Colonic mucosa (tissue), 4 donors: ENCODE results near the gene EPHX1. TPM values are rescaled to one million over a fixed set of nuclear protein-coding genes. Genes with fewer than 3 reads are reported as not detected.

Source experiments
- DNase-seq: peaks from one replicate; pipeline ENCODE4 v3.0.0-alpha.2; 2020
- H3K27ac ChIP-seq: fragments of 200-600 bp; one replicate; pipeline ENCODE4 v1.8.0; 2021
- H3K27me3 ChIP-seq: fragments of 200-600 bp; one replicate; pipeline ENCODE4 v1.8.0; 2021
- H3K36me3 ChIP-seq: fragments of 200-600 bp; one replicate; pipeline ENCODE4 v1.8.0; 2021
- H3K4me1 ChIP-seq: fragments of 200-600 bp; one replicate; pipeline ENCODE4 v1.8.0; 2021; ENCODE audit warnings: mild to moderate bottlenecking
- H3K4me3 ChIP-seq: fragments of 200-600 bp; one replicate; pipeline ENCODE4 v1.8.0; 2021
- H3K9ac ChIP-seq, 2 donors: one replicate each; pipeline ENCODE4 v1.7.0; 2013; ENCODE audit warnings: control low read depth in 2 of 2, low read depth in 2 of 2, low read length in 2 of 2
- H3K9me3 ChIP-seq: fragments of 200-600 bp; one replicate; pipeline ENCODE4 v1.8.0; 2021
- CTCF ChIP-seq: fragments of 200-600 bp; IDR thresholded peaks from one replicate; pipeline ENCODE4 v1.8.0; 2022; ENCODE audit warnings: antibody characterized with exemption, mild to moderate bottlenecking
- intact Hi-C: fragments of 100-400 bp; cut with DNase I; formaldehyde crosslinking; loops from one replicate; pipeline ENCODE4 v1.14.1; 2022
- total RNA-seq, 2 donors: library from RNA; stranded (reverse); fragmentation: NEBNext Ultra II Directional in 1 of 2; extraction: Animal tissue kit (Norgen Biotek cat#: 25700) in 1 of 2; gene quantifications; one replicate each; pipeline ENCODE4 v1.2.1, GENCODE V29; 2021
- donor health status: healthy.
- donor health status: DM: no; HTN: no; CAD: no.
- donor health status: DM: no; HTN: no; CAD: no.

The EPHX1 gene
- total RNA-seq, 2 donors from 2014 or later = 58.0 to 61.9 TPM

DNA sequence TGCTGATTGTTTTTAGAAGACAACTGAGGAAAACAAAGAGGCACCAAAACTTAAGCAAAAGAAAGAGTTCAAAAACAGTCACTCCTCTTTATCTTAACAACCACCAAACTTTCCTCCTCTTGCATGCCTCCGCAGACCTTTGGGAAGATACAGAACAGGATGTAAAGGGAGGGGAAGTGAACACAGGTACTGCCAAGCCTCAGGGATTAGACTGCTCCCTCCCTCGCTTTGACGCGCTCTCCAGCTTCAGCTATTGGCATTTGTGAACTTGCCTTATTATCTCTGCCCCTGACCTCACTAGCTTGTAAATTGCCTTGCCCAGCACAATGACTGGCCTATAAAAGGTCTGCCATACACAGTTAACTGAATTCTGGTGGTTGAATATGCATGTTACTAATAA is 37.1 kb upstream of the EPHX1 start:
- Histone ChIP-seq H3K36me3 (no peaks in the 10 kb centered on the region), H3K4me3 (no peak overlapping the region), H3K4me1 (no peaks in the 10 kb centered on the region), H3K9ac (peak overlapping the region in 1 of 2 donors; percentile 43), H3K27ac (no peak overlapping the region), H3K27me3 (no peaks in the 10 kb centered on the region), H3K9me3 (no peaks in the 10 kb centered on the region)
- no peak for TF ChIP-seq CTCF
- peak; percentile 43 for DNase-seq
- intact Hi-C loops = loop anchor here (1.0 to 5.0 kb wide), 5 partner anchors 121 to 298 kb away; partner anchors contain the start of gene ENAH

- no peaks in the 10 kb centered on the region for H3K9me3 ChIP-seq
- intact Hi-C loops = loop anchor here (5.0 kb wide), 4 partner anchors 73 to 222 kb away; partner anchors contain the start of gene ENAH
- H3K4me3 ChIP-seq = no peak overlapping the region
- TF ChIP-seq CTCF = no peak
- DNase-seq = no peak
- no peaks in the 10 kb centered on the region for H3K36me3 ChIP-seq
- no peak overlapping the region for H3K27ac ChIP-seq
- H3K9ac ChIP-seq = no peak overlapping the region
- no peaks in the 10 kb centered on the region for H3K27me3 ChIP-seq
- H3K4me1 ChIP-seq = no peaks in the 10 kb centered on the region
Measured at GRCh38 chr1:225774281-225775147, 35.4 kb upstream of the EPHX1 start.

GRCh38 chr1:225776294-225776693 is 33.6 kb upstream of the EPHX1 start:
- no peaks in the 10 kb centered on the region for H3K36me3 ChIP-seq
- intact Hi-C loops = loop anchor here (5.0 kb wide), 1 partner anchor 71 kb away; no protein-coding TSS in a partner anchor
- no peak overlapping the region for H3K9ac ChIP-seq
- no peak for TF ChIP-seq CTCF
- H3K27me3 ChIP-seq = no peaks in the 10 kb centered on the region
- H3K4me3 ChIP-seq = no peak overlapping the region
- no peak overlapping the region for H3K27ac ChIP-seq
- H3K4me1 ChIP-seq = no peaks in the 10 kb centered on the region
- no peaks in the 10 kb centered on the region for H3K9me3 ChIP-seq
- DNase-seq = no peak

DNA sequence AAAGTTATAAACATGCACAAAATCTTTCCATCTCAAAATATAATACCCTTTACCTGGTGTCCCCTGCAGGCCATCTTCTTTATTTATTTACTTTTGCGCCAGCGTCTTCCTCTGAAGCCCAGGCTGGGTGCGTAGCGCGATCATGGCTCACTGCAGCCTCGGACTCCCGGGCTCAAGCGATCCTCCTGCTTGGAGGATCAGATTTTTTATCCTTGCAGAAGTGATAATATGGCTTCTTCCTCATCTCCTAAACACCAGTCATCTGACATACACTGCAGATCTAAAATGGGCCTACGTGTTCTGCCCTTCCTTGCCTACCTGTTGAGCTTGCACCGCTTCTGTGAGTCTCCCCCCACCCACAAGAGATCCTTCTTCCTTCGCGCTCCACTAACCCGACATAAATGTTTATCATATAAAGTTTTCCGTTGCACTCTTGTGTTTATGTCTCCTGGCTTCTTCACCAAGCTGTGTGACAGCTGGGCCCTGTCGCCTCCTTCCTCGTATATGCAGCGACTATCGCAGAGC is 32.8 kb upstream of the EPHX1 start:
- no peak for TF ChIP-seq CTCF
- Histone ChIP-seq H3K27me3 (no peaks in the 10 kb centered on the region), H3K9me3 (no peaks in the 10 kb centered on the region), H3K4me1 (no peaks in the 10 kb centered on the region), H3K27ac (peak overlapping the region; percentile 94), H3K36me3 (no peaks in the 10 kb centered on the region), H3K9ac (peak overlapping the region; percentile 52 to 70), H3K4me3 (peak overlapping the region; percentile 62)
- intact Hi-C loops = loop anchor here (5.0 kb wide), 1 partner anchor 70 kb away; no protein-coding TSS in a partner anchor
- no peak for DNase-seq

DNA sequence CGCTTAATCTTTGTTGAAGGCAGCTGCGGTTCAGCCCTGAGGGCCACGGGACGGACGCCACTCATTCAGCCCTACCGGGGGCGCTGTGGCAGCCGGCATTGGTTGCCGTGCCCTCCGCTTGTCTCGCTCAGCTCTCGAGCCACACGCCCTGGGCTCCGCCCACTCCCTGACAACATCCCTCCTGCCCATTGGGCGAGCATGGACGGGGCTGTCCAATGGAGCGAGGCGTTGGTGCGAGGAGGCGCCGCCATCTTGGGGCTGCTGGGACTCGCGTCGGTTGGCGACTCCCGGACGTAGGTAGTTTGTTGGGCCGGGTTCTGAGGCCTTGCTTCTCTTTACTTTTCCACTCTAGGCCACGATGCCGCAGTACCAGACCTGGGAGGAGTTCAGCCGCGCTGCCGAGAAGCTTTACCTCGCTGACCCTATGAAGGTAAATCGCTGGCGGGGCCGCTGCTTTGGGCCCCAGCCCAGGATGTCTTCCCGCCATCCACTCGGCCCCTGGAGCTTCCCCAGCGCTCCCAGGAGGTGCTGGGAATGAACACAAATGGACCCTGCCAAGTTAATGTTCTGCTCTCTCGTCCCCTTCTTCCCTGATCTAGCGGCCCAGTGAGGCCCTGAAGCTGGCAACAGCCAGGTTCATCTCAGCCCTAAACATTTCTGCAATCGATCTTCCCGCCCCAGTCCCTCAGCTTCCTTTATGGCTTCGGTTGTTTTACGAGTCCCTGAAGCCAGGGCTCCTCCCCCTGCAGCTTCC is 32.2 kb upstream of the EPHX1 start, which contains the start of gene SRP9:
Gene SRP9 (plus strand): TSS at position 244 of the 754 bp plus-strand sequence. CDS start 115 bp downstream, at position 359.
- peak; percentile 100 for DNase-seq
- Histone ChIP-seq H3K4me1 (no peaks in the 10 kb centered on the region), H3K27ac (peak within 1 kb of the TSS; percentile 94), H3K27me3 (no peaks in the 10 kb centered on the region), H3K9me3 (no peaks in the 10 kb centered on the region), H3K9ac (peak within 1 kb of the TSS; percentile 70 to 90), H3K36me3 (no peaks in the 10 kb centered on the region), H3K4me3 (peak within 1 kb of the TSS; percentile 62)
- peak; percentile 86 for TF ChIP-seq CTCF
- intact Hi-C loops = loop anchor here (5.0 kb wide), 1 partner anchor 70 kb away; no protein-coding TSS in a partner anchor
